Mesendoderm (in vitro differentiated cells): ENCODE results near the gene FAM24A. TPM values are rescaled to one million over a fixed set of nuclear protein-coding genes. Genes with fewer than 3 reads are reported as not detected.

ENCODE experiments used
- DNase-seq: peaks from one replicate; pipeline ENCODE4 v3.0.0; 2013
- H2AK5ac ChIP-seq: 2 replicates; pipeline ENCODE4 v1.6.1; 2013; ENCODE audit warnings: low read length, inconsistent platforms
- H2BK120ac ChIP-seq: 2 replicates; pipeline ENCODE4 v1.6.1; 2013; ENCODE audit warnings: low read depth, mild to moderate bottlenecking, low read length, moderate library complexity, mixed read lengths
- H2BK15ac ChIP-seq: replicated peaks from 2 replicates; pipeline ENCODE4 v1.6.1; 2013; ENCODE audit warnings: low read depth, mild to moderate bottlenecking, moderate library complexity
- H2BK5ac ChIP-seq: 2 replicates; pipeline ENCODE4 v1.6.1; 2013; ENCODE audit warnings: low read length, inconsistent platforms
- H3K18ac ChIP-seq: 2 replicates; pipeline ENCODE4 v1.6.1; 2013; ENCODE audit warnings: mild to moderate bottlenecking, low read length, mixed read lengths
- H3K23ac ChIP-seq: one replicate; pipeline ENCODE4 v1.6.1; 2013; ENCODE audit warnings: low read length
- H3K27ac ChIP-seq: 2 replicates; pipeline ENCODE4 v1.5.1; 2013; ENCODE audit warnings: low read depth, mild to moderate bottlenecking, inconsistent platforms, low read length, moderate library complexity
- H3K27me3 ChIP-seq: 2 replicates; pipeline ENCODE4 v1.6.1; 2013; ENCODE audit warnings: low read length, control low read depth, mild to moderate bottlenecking, inconsistent platforms; ENCODE audit not compliant: insufficient read depth, poor library complexity
- H3K36me3 ChIP-seq: 2 replicates; pipeline ENCODE4 v1.6.1; 2013; ENCODE audit warnings: low read length, inconsistent platforms; ENCODE audit not compliant: control insufficient read depth, insufficient read depth
- H3K4ac ChIP-seq: one replicate; pipeline ENCODE4 v1.6.1; 2013; ENCODE audit warnings: low read depth, mild to moderate bottlenecking, low read length, moderate library complexity
- H3K4me1 ChIP-seq: 2 replicates; pipeline ENCODE4 v1.6.1; 2013; ENCODE audit warnings: low read depth, low read length, inconsistent platforms; ENCODE audit not compliant: control insufficient read depth
- H3K4me2 ChIP-seq: 2 replicates; pipeline ENCODE4 v1.6.1; 2013; ENCODE audit warnings: low read length
- H3K4me3 ChIP-seq: 2 replicates; pipeline ENCODE4 v1.5.1; 2013; ENCODE audit warnings: mild to moderate bottlenecking, low read length
- H3K56ac ChIP-seq: one replicate; pipeline ENCODE4 v1.6.1; 2013; ENCODE audit warnings: low read length
- H3K79me1 ChIP-seq: 2 replicates; pipeline ENCODE4 v1.6.1; 2013; ENCODE audit warnings: low read length, inconsistent platforms
- H3K79me2 ChIP-seq: 2 replicates; pipeline ENCODE4 v1.6.1; 2013; ENCODE audit warnings: mild to moderate bottlenecking, low read length; ENCODE audit not compliant: control insufficient read depth, insufficient read depth
- H3K9ac ChIP-seq: 2 replicates; pipeline ENCODE4 v1.6.1; 2013; ENCODE audit warnings: low read length, inconsistent platforms
- H4K5ac ChIP-seq: one replicate; pipeline ENCODE4 v1.6.1; 2013; ENCODE audit warnings: low read length
- H4K8ac ChIP-seq: one replicate; pipeline ENCODE4 v1.6.1; 2013; ENCODE audit warnings: low read depth, mild to moderate bottlenecking, control low read depth, low read length, moderate library complexity
- WGBS: extraction: QIAGEN DNeasy Blood & Tissue Kit; methylation state at CpG from one replicate; pipeline ENCODE4 v1.1.7; 2013; ENCODE audit warnings: low lambda C conversion rate, missing lambda C conversion rate; ENCODE audit not compliant: insufficient coverage; ENCODE audit errors: extremely low coverage; 5-methylcytosine and 5-hydroxymethylcytosine counted together
- polyA plus RNA-seq, 2 experiments: library from polyadenylated mRNA; stranded (reverse); fragments of 200-250 nt; gene quantifications; one replicate each; pipeline ENCODE4 v1.2.3, GENCODE V29; 2013

The FAM24A gene, protein sequence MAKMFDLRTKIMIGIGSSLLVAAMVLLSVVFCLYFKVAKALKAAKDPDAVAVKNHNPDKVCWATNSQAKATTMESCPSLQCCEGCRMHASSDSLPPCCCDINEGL
- not detected for polyA plus RNA-seq (2013, experiment 1 of 2)
- not detected for polyA plus RNA-seq (2013, experiment 2 of 2)

DNA sequence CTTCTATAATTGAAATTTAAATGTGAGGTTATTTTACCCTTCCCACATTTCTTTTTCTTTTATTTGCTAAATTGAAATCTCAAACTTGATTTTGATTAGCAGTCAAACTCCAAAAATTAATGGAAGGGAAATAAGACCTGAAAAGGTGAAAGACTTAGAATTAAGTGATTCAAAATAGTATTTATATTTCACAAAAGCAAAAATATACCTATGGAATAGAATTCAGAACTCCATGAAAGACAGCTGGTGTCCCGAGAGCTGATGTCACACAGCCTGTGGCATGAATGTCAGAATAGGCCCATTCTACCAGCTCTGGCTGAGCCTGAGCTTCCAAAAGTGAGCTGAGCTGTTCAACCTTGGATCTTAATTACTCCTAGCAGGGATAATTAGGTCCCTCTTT, at the start of gene FAM24A:
TSS of gene FAM24A (plus strand) at position 301 of the 400 bp plus-strand sequence. CDS start 1,025 bp downstream, outside the sequence.
- Histone ChIP-seq H4K5ac (no peak within 1 kb of the TSS), H3K79me2 (no peaks in the 10 kb centered on the region), H2AK5ac (no peak within 1 kb of the TSS), H3K56ac (no peak within 1 kb of the TSS), H2BK120ac (no peak within 1 kb of the TSS), H3K4me3 (no peak within 1 kb of the TSS), H3K4me2 (no peak within 1 kb of the TSS), H3K36me3 (no peaks in the 10 kb centered on the region), H4K8ac (no peak within 1 kb of the TSS), H2BK15ac (no peak within 1 kb of the TSS), H3K9ac (no peak within 1 kb of the TSS), H3K4ac (no peak within 1 kb of the TSS), H3K27ac (no peak within 1 kb of the TSS), H3K4me1 (no peaks in the 10 kb centered on the region), H2BK5ac (no peak within 1 kb of the TSS), H3K23ac (no peak within 1 kb of the TSS), H3K27me3 (no peaks in the 10 kb centered on the region), H3K18ac (no peak within 1 kb of the TSS), H3K79me1 (no peaks in the 10 kb centered on the region)
- no peak for DNase-seq
- no CpG with 5 or more reads among the region's 1 CpG for WGBS

- DNase-seq: no peak
- no peak overlapping the region for H3K4me2 ChIP-seq
- H3K56ac ChIP-seq: no peak overlapping the region
- no peak overlapping the region for H4K8ac ChIP-seq
- no peak overlapping the region for H2BK15ac ChIP-seq
- H3K36me3 ChIP-seq: no peaks in the 10 kb centered on the region
- H4K5ac ChIP-seq: no peak overlapping the region
- no peaks in the 10 kb centered on the region for H3K4me1 ChIP-seq
- no peak overlapping the region for H3K4me3 ChIP-seq
- H3K79me1 ChIP-seq: no peaks in the 10 kb centered on the region
- WGBS: no CpG with 5 or more reads among the region's 1 CpG
- H3K23ac ChIP-seq: no peak overlapping the region
- no peak overlapping the region for H2AK5ac ChIP-seq
- no peak overlapping the region for H3K18ac ChIP-seq
- no peaks in the 10 kb centered on the region for H3K79me2 ChIP-seq
- H3K4ac ChIP-seq: no peak overlapping the region
- H3K27me3 ChIP-seq: no peaks in the 10 kb centered on the region
- no peak overlapping the region for H3K9ac ChIP-seq
- H3K27ac ChIP-seq: no peak overlapping the region
- no peak overlapping the region for H2BK5ac ChIP-seq
- H2BK120ac ChIP-seq: no peak overlapping the region
These were observed 48.7 kb upstream of the FAM24A start for GRCh38 chr10:122861711-122862161.

- Histone ChIP-seq H3K27me3 (no peaks in the 10 kb centered on the region), H2BK15ac (no peak overlapping the region), H3K4me3 (no peak overlapping the region), H3K79me2 (no peaks in the 10 kb centered on the region), H4K8ac (no peak overlapping the region), H3K9ac (no peak overlapping the region), H3K4me1 (no peaks in the 10 kb centered on the region), H3K27ac (no peak overlapping the region), H4K5ac (no peak overlapping the region), H3K23ac (no peak overlapping the region), H3K4ac (no peak overlapping the region), H3K56ac (no peak overlapping the region), H2AK5ac (no peak overlapping the region), H3K79me1 (no peaks in the 10 kb centered on the region), H2BK5ac (no peak overlapping the region), H3K4me2 (no peak overlapping the region), H3K36me3 (no peaks in the 10 kb centered on the region), H3K18ac (no peak overlapping the region), H2BK120ac (no peak overlapping the region)
- no peak for DNase-seq
- WGBS: no CpG with 5 or more reads among the region's 2 CpGs
These were observed 46.9 kb upstream of the FAM24A start for GRCh38 chr10:122863216-122864193.

DNA sequence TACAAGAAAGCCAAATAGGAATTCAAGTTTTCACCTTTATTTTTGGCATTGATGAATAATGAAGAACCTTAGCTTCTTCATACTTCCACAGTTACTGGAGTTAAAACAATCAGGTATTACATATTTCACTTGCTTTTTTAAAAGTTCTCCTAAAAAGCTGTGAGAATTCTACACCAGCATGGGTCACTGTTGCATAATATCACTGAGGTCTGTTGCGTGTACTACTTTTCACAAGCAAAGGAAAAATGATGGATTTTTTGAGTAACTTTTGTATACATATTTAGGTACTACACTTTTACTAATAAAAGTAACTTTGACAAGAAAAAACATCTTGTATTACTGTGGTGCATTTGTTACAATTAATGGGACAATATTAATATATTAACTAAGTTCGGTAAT, 46.2 kb upstream of the FAM24A start:
- WGBS: no CpG with 5 or more reads among the region's 2 CpGs
- Histone ChIP-seq H3K4me3 (no peak overlapping the region), H2BK120ac (no peak overlapping the region), H3K36me3 (no peaks in the 10 kb centered on the region), H3K79me2 (no peaks in the 10 kb centered on the region), H3K4me2 (no peak overlapping the region), H4K8ac (no peak overlapping the region), H2BK5ac (no peak overlapping the region), H2BK15ac (no peak overlapping the region), H3K79me1 (no peaks in the 10 kb centered on the region), H3K27me3 (no peaks in the 10 kb centered on the region), H3K18ac (no peak overlapping the region), H2AK5ac (no peak overlapping the region), H3K9ac (no peak overlapping the region), H3K56ac (no peak overlapping the region), H3K23ac (no peak overlapping the region), H3K27ac (no peak overlapping the region), H4K5ac (no peak overlapping the region), H3K4ac (no peak overlapping the region), H3K4me1 (no peaks in the 10 kb centered on the region)
- DNase-seq: no peak

GRCh38 chr10:122864901-122865300, 45.5 kb upstream of the FAM24A start:
- Histone ChIP-seq H3K18ac (no peak overlapping the region), H3K27ac (no peak overlapping the region), H3K4me3 (no peak overlapping the region), H2AK5ac (no peak overlapping the region), H3K4me1 (no peaks in the 10 kb centered on the region), H3K79me2 (no peaks in the 10 kb centered on the region), H2BK15ac (no peak overlapping the region), H3K23ac (no peak overlapping the region), H3K79me1 (no peaks in the 10 kb centered on the region), H2BK120ac (no peak overlapping the region), H4K5ac (no peak overlapping the region), H4K8ac (no peak overlapping the region), H3K27me3 (no peaks in the 10 kb centered on the region), H3K9ac (no peak overlapping the region), H3K4ac (no peak overlapping the region), H2BK5ac (no peak overlapping the region), H3K4me2 (no peak overlapping the region), H3K56ac (no peak overlapping the region), H3K36me3 (no peaks in the 10 kb centered on the region)
- DNase-seq: no peak
- WGBS: no CpG with 5 or more reads among the region's 1 CpG
